HG02571 (cell line): ENCODE results near the gene MTARC1.

ENCODE experiments used
- ATAC-seq: cut with Tn5 transposase; IDR thresholded peaks from one replicate; pipeline ENCODE4 v1.9.1; 2021; ENCODE audit warnings: mild to moderate bottlenecking, moderate library complexity; ENCODE audit not compliant: unreplicated experiment

Gene MTARC1

DNA sequence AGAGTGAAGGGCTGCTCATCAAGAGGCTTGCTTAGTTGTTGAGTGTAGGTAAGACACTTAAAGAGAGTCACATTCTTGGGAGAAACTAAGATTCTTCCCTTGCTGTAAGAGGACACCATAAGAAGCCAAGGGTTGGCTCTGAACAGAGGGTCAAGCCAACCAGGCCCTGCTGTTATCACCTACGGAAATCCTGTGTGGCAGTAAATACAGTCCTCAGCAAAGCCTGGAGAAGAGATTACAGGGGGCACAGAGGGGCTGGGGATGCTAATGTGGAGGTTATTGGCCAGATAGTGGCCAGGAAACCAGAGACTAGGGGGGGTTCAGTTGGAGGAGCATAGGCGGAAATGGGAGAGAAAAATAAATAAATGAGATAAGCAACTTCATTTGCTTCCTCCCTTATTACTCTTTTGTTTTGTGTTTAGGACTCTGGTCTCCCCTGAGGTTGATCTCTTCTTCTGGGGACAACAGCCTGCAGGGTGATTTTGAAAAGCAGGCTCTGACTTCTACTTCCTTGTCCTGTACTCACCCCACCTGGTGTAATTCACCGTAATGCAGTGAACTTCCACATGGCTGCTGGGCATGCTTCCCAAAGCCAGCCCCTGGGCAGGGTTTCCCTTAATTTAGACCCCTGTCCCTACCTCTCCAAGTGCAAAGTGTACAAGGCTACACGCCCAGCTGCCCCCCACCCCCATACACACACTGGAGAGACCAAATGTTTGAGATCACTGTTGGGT lies 40.9 kb downstream of the MTARC1 start:
- no peak for ATAC-seq

DNA sequence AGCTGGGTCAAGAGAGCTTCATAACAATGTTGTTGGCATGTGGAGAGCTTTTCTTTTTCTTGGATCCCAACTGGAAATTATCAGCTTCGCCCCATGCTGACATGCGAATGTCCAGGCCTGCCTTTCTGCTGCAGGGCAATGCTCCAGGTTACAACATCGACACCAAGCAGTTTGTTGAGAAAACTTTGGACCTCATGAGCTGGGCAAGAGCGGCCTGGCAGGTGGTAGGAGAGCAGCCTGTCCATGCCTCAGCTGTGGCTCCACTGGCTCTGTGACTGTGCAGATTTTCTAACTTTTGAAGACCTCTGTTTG lies 41.4 kb downstream of the MTARC1 start:
- no peak for ATAC-seq

DNA sequence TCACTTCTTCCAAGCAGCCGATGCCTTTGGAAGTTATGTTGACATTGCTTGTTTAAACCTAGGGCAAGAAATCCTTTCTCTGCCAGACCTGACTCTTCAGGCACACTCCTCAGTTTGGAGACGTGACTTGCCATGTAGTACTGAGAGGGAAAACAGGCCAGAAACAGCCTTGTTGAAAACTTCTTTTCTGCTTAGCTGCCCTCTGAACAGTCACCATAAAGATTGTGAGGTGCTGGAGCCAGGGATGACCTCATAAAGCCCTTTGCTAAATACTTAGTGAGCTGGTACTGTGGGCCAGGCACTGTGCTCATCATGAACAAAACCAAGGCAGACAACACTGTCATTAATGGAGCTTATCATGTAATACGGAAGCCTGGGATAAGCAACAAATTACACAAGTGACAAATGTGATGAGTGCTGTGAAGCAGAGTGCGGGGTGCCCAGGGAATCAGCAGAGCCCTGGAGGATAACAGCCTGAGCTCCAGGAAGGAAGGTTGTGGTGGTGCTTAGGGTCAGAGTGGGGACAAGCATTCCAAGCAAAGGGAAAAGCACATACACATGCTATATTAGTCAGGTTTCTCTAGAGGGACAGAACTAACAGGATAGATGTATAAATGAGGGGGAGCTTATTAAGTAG lies 42.4 kb downstream of the MTARC1 start:
- ATAC-seq, result no peak

- no peak for ATAC-seq
Observed at GRCh38 chr1:220833436-220833835, 46.7 kb downstream of the MTARC1 start.

DNA sequence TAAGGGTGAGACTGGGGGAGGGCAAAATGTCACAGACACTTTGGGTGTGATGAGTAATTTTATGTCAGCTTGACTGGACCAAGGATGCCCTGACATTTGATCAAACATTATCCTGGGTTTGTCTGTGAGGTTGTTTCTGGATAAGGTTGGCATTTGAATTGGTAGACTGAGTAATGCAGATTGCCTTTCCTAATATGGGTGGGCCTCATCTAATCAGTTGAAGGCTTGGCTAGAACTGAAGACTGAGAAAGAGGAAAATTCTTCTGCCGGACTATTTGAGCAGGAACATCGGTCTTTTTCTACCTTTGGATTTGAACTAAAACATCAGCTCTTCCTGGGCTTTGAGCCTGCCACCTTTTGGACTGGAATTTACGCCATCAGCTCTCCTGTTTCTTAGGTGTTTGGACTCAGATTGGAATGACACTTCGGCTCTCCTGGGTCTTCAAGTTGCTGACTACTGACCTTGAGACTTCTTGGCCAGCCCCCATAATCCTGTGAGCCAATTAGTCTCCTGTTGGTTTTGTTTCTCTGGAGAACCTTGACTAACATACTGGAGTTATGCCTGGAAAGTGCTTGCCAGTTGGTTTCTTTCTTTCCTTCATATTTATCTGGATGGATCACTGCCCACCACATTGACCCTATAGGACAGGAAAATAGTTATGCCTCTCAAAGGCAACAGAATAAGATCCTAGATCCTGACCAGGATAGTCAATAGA lies 47.6 kb downstream of the MTARC1 start:
- ATAC-seq, result no peak
